GM13977 (cell line): ENCODE data around the gene THBS3.
"Not testable (repeated sequence)": the region's sequence is repeated elsewhere in the genome, so short reads cannot be mapped to it uniquely, and the experiment has no call there.

Experiments used
- DNase-seq: peaks from one replicate; pipeline ENCODE4 v3.0.0; 2012; ENCODE audit warnings: low spot score
- CTCF ChIP-seq: IDR thresholded peaks from 2 replicates; pipeline ENCODE4 v1.5.1; 2012; ENCODE audit warnings: mild to moderate bottlenecking, control low read depth; ENCODE audit not compliant: insufficient read depth; ENCODE audit errors: extremely low read depth, missing control alignments
- in situ Hi-C: fragments of 300-500 bp; cut with MboI; formaldehyde crosslinking; loops from one replicate; pipeline ENCODE4 v1.12.0; 2022; ENCODE audit warnings: low sequenced_read_pairs, low pct_unique_long_range_greater_than_20kb, mixed read lengths, inconsistent platforms; ENCODE audit not compliant: unreplicated experiment

Gene THBS3

GRCh38 chr1:155169541-155169940 is 38.2 kb downstream of the THBS3 start:
- in situ Hi-C loops: loop anchor here (5.0 kb wide), 1 partner anchor 77 kb away; no protein-coding TSS in a partner anchor
- no peak for TF ChIP-seq CTCF

GRCh38 chr1:155168456-155169210 is 39.1 kb downstream of the THBS3 start:
- in situ Hi-C loops: loop anchor here (5.0 kb wide), 1 partner anchor 76 kb away; no protein-coding TSS in a partner anchor
- DNase-seq: no peak
- no peak for TF ChIP-seq CTCF

More at GRCh38 chr1:155169541-155169940, 38.2 kb downstream of the THBS3 start:
- no peak for DNase-seq

- DNase-seq: not testable (repeated sequence)
- in situ Hi-C loops: loop anchor here (5.0 kb wide), 1 partner anchor 76 kb away; no protein-coding TSS in a partner anchor
Measured at GRCh38 chr1:155168105-155168445, 39.6 kb downstream of the THBS3 start.

- in situ Hi-C loops: loop anchor here (5.0 kb wide), 1 partner anchor 75 kb away; no protein-coding TSS in a partner anchor
- TF ChIP-seq CTCF: peak; percentile 91
- peak; percentile 79 for DNase-seq
Measured at GRCh38 chr1:155167166-155168104, 40.3 kb downstream of the THBS3 start.

GRCh38 chr1:155166471-155167165 is 41.1 kb downstream of the THBS3 start:
- TF ChIP-seq CTCF: no peak
- DNase-seq: no peak
- in situ Hi-C loops: loop anchor here (5.0 kb wide), 1 partner anchor 74 kb away; no protein-coding TSS in a partner anchor

- in situ Hi-C loops: loop anchor here (5.0 kb wide), 1 partner anchor 74 kb away; no protein-coding TSS in a partner anchor
- no peak for DNase-seq
- TF ChIP-seq CTCF: no peak
Measured at GRCh38 chr1:155166051-155166470, 41.6 kb downstream of the THBS3 start.

- DNase-seq: not testable (repeated sequence)
- in situ Hi-C loops: loop anchor here (5.0 kb wide), 1 partner anchor 72 kb away; no protein-coding TSS in a partner anchor
Measured at GRCh38 chr1:155164625-155165024, 43.1 kb downstream of the THBS3 start.

- DNase-seq, in situ Hi-C loops: not testable (repeated sequence)
Measured at GRCh38 chr1:155163785-155164184, 43.9 kb downstream of the THBS3 start.

GRCh38 chr1:155162631-155163030 is 45.1 kb downstream of the THBS3 start:
- DNase-seq, in situ Hi-C loops: not testable (repeated sequence)
